HEK293 (cell line): Measurements from ENCODE around the gene ASXL1.

ENCODE experiments used
- IKZF3 ChIP-seq: fragments of 450-650 bp; IDR thresholded peaks from 2 replicates; pipeline ENCODE4 v1.5.0; 2018; ENCODE audit warnings: missing biosample characterization, mild to moderate bottlenecking, missing genetic modification characterization, moderate library complexity
- KLF1 ChIP-seq: fragments of 450-650 bp; formaldehyde crosslinking; IDR thresholded peaks from 2 replicates; pipeline ENCODE4 v1.5.1; 2016; ENCODE audit warnings: missing biosample characterization, missing genetic modification characterization
- MEIS1 ChIP-seq: sonication (generic); formaldehyde crosslinking; IDR thresholded peaks from 2 replicates; pipeline ENCODE4 v1.8.1; 2022; ENCODE audit warnings: missing genetic modification reagents, mild to moderate bottlenecking, borderline replicate concordance
- MZF1 ChIP-seq: fragments of 450-650 bp; formaldehyde crosslinking; IDR thresholded peaks from 2 replicates; pipeline ENCODE4 v1.5.1; 2017; ENCODE audit warnings: missing biosample characterization, missing genetic modification characterization, borderline replicate concordance
- ZFP3 ChIP-seq: fragments of 450-650 bp; formaldehyde crosslinking; IDR thresholded peaks from 2 replicates; pipeline ENCODE4 v1.5.1; 2016; ENCODE audit warnings: low read depth, missing biosample characterization, missing genetic modification characterization
- ZNF2 ChIP-seq: fragments of 450-650 bp; formaldehyde crosslinking; IDR thresholded peaks from 2 replicates; pipeline ENCODE4 v1.5.1; 2016; ENCODE audit warnings: missing biosample characterization, missing genetic modification characterization
- ZNF560 ChIP-seq: fragments of 450-650 bp; formaldehyde crosslinking; IDR thresholded peaks from 2 replicates; pipeline ENCODE4 v1.5.1; 2017; ENCODE audit warnings: missing biosample characterization, missing genetic modification characterization, borderline replicate concordance
- ZNF664 ChIP-seq: fragments of 450-650 bp; formaldehyde crosslinking; IDR thresholded peaks from 2 replicates; pipeline ENCODE4 v1.5.1; 2016; ENCODE audit warnings: missing biosample characterization, missing genetic modification characterization
- TF ChIP-seq, protein P1 (sequence below): fragments of 450-650 bp; formaldehyde crosslinking; IDR thresholded peaks from 2 replicates; pipeline ENCODE4 v1.5.1; 2016; ENCODE audit warnings: missing biosample characterization, missing genetic modification characterization

DNA sequence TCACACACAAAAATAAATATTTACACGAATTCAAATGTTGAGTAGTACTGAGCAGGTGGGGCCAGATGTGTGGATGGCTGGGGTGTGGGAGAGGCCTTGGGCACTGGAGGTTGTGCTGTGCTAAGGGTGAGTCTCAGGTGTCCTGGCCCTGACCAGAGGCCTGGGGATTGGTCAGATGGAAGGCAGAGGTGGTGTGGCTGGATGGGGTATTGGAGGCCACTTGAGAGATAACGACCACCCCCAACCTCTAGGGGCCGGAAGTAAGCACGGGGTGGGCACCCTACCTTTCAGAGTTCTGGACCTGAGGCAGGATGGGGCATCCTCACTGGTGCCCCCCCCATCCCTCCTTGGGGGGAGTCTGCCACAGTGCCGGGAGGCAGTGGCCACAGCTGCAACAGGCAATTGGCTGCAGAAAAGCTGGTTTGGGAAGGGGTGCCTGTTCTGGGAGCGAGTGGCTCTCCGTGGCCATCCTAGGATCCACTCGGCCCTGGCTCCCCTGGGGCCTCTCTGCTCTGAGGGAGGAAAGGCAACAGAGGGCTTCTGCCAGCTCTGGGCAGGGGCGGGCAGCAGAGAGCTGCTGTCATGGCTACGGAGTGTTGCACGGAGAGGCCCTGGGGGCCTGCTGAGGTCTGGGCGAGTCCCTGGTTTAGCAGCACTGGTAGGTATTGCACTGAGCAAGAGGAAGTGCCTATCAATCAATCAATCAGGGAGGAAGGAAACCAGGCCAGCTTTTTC is 87.6 kb downstream of the ASXL1 start:
- TF ChIP-seq, protein P1, sequence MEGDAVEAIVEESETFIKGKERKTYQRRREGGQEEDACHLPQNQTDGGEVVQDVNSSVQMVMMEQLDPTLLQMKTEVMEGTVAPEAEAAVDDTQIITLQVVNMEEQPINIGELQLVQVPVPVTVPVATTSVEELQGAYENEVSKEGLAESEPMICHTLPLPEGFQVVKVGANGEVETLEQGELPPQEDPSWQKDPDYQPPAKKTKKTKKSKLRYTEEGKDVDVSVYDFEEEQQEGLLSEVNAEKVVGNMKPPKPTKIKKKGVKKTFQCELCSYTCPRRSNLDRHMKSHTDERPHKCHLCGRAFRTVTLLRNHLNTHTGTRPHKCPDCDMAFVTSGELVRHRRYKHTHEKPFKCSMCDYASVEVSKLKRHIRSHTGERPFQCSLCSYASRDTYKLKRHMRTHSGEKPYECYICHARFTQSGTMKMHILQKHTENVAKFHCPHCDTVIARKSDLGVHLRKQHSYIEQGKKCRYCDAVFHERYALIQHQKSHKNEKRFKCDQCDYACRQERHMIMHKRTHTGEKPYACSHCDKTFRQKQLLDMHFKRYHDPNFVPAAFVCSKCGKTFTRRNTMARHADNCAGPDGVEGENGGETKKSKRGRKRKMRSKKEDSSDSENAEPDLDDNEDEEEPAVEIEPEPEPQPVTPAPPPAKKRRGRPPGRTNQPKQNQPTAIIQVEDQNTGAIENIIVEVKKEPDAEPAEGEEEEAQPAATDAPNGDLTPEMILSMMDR (tag by site-specific recombination), result no peak
- TF ChIP-seq MZF1 (tag by site-specific recombination) (no peak), KLF1 (tag by site-specific recombination) (no peak), MEIS1 (CRISPR knock-in tag) (no peak), ZNF664 (tag by site-specific recombination) (no peak), ZNF2 (no peak), IKZF3 (tag by site-specific recombination) (no peak), ZFP3 (no peak), ZNF560 (tag by site-specific recombination) (no peak)
